Fibroblast of the conjunctiva (primary cell): ENCODE results near the gene CCDC12.

ENCODE experiments used
- DNase-seq: peaks from one replicate; pipeline ENCODE4 v3.0.0-alpha.2; 2010; ENCODE audit warnings: low read depth

CCDC12 gene

DNA sequence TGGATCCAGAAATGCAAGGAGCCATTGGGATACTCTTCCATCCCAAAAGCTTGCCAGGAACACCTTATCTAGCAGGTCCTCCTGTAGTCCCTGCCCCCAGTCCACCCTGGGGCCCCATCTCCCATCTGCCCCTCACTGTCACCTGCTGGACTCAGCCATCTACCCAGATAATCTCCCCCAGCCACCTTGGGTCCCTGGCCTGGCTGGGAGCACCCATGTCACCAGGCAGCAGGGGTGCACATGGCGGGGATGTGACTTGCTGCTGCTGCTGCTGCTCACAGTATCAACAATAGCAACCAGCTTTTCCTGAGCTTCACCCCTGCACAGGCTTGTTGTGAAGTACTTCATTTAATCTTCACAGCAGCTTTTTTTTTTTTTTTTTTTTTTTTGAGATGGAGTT lies 86.4 kb downstream of the CCDC12 start:
- no peak for DNase-seq

DNA sequence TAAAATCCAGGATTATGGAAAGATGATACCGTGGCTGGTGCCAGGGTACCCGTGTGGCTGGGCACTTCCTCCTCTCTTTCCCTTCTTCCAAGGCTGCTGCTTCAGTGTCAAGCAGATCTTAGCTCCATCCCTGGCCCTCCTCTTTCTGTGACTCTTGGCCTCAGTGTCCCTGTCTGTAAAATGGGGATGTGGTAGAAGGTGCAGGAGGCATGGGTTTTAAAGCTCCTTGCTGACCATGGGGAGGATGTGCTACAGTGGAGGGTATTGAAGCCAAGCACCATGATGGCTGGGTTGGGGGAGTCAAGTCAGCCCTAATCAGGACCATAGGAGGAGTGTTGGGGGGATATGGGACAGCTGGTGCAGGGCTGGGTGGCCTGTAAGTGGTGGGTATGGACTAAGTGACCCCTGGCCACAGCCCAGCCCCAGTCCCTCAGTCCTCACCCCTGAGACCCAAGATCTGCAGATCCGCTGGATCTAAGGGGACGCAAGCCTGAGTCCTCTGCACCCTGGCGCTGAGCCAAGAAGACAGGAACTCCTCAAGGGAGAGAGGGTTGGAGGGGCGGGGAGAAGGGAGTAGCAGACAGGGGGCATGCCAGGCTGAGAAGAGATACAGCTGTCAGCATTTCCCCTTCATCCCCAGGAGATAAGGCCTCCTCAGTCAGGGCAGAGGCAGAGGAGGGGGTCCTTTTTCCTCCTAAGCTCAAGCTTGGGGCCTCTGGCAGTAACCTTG lies 87.0 kb downstream of the CCDC12 start:
- DNase-seq: no peak

GRCh38 chr3:46888705-46889104 lies 87.8 kb downstream of the CCDC12 start:
- DNase-seq: no peak

- DNase-seq: no peak
These were observed 88.5 kb downstream of the CCDC12 start for GRCh38 chr3:46887980-46888494.

- no peak for DNase-seq
These were observed 90.9 kb downstream of the CCDC12 start for GRCh38 chr3:46885612-46886011.

- no peak for DNase-seq
These were observed 91.6 kb downstream of the CCDC12 start for GRCh38 chr3:46884929-46885328.

GRCh38 chr3:46884427-46884826 lies 92.1 kb downstream of the CCDC12 start:
- no peak for DNase-seq

DNA sequence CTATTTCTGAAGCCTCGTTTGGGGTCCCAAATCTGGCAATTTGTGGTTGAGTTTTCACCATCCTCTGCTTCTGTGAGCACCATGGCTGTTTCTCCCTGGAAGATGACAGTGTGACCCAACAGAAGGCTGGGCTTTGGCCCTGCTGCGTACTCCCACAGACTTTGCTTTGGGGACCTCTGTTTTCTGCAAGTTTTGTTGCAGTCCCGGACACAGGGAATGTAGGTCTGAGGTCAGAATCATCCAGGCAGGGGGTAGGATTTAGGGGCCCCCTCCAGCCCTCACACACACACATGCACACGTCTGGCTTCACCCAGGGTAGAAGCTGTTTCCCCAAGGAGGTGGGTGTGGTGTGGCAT lies 92.7 kb downstream of the CCDC12 start:
- DNase-seq: no peak

- no peak for DNase-seq
These were observed 93.3 kb downstream of the CCDC12 start for GRCh38 chr3:46883054-46883829.

- DNase-seq: no peak
These were observed 94.0 kb downstream of the CCDC12 start for GRCh38 chr3:46882377-46883053.

GRCh38 chr3:46881596-46882376 lies 94.8 kb downstream of the CCDC12 start:
- no peak for DNase-seq

DNA sequence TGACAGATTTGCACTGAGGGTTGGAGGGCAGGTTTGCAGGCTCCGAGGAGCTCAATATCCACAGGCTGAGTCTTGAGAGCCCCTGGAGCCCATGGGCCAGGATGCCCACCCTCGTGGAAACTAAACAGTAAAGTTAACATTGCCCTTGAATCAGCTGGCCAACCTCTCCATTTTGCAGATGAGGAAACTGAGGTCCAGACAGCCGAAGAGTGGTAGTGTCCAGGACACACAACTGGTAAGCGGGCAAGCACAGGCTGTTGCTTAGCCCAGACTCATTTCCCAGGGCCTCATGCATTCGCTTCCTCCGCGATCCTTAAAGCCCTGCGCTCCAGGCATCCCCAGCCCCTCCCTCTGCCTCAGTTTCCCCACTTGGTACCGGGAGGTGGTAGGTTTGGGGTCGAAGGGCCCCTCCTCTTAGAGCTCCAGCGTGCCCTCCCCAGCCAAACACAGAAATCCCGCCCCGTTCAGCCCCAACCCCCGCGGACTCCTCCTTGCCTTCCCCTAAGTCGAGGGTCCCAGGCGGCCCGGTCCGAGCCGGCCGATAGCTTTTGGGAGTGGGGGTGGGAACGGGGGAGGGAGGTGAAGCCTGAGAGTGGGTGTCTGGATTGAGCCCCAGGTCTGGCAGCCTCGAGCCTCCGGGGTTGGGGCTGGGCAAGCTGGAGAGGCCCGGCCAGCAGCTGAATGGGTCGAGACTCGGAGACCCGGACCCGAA lies 95.5 kb downstream of the CCDC12 start:
- no peak for DNase-seq

DNA sequence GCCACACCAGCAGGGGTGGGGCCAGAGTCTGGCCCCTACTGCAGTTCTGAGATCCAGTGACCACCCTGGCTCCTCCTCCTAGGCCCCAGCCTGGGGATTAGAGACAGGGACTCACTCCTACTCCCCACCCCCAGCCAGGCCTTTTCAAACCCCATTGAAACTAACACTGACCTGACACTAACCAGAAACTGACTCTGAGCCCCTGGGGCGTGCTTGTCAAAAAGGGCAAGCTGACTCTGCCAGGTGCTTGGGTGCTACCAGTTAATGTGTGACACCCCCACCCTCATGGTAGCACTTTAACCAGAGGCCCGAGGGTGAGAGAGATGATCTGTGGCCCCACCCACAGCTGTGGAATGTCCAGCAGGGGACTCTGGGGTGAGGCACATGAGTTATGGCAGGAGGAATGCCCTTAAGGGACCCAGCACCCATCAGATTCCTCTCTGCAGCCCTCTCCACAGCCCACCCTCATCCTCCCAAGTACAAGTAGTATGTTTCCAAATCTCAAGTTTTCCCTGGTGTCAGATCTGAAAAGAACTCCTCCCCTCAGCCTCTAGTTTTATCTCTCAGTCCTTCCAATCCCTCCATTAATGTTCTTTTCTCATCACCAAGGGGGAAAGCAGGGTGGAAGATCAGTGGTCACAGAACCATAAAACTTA lies 97.6 kb downstream of the CCDC12 start:
- DNase-seq: no peak

DNA sequence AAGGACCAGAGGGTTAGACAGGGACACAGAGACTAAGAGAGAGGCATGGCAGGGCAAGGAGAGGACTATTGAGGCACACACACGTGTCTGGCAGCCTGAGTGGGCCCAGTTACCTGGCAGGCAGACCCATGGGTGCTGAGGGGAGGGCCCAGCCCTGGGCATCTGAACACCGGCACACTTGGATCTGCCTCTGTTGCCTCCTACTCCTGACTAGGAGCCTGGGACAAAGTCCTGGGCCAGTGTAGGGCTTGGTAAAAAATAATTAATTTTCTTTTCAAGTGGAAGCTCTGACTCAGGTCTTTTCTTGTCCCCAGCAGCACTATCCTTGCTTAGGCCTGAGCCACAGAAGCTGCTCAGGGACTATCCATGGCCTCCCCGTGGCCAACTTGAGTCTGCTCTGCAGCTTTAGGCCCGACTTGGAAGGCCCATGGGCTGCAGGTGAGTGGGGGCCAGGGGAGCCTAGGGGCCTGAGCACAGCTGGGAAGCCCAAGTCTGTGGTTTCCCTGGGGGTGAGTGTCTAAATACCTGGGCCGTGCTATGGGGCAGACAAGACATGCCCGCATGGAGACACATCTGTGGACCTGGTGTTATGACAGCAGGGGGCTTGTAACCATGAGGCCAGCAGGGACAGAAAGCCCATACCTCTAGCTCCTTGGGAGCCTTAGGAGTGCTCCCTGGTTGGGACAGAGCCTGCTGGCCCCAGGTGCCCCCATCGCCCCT lies 99.0 kb downstream of the CCDC12 start, which contains the start of gene PTH1R:
Gene PTH1R, plus strand, starts transcription at position 316 of the 720 bp plus-strand sequence. CDS start 5,839 bp downstream, outside the sequence.
- DNase-seq: no peak

GRCh38 chr3:46876313-46877300 lies 99.9 kb downstream of the CCDC12 start:
- no peak for DNase-seq

DNA sequence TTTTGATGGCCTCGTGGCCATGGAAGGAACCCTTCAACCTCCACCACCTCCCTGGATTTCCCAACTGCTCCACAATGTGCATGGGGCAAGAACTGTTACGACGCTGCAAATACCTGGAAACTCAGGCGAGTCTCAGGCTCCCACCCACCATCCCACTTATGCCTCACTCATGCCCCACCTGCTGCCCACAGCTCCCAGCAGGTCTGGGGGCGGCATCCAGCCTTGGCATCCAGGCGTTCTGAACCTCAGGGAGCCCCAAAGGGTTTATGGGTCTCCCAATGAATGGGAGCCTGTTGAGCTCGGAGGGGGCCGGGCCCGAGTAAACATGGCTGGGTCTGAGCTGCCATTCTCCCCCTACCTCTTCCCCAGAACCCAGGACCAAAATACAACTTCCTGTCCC lies 101.0 kb downstream of the CCDC12 start:
- DNase-seq: no peak

DNA sequence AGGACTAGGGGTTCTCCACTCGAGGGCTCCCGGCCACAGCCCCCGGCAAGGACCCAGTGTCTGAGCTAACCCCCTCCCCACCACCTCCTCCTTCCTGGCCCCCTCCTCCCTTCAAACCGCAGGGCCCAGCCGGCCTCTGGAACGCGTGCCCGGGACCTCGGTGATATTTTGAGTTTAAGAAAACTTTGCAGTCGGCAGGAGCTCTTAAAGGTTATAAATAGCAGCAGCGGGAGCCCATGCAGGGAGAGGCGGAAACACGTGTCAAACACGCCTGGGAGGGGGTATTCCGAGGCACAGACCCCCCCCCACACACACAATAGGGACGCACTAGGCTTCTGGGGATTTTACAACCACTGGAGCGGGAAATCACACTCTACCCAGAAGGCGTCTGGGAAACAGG lies 102.1 kb downstream of the CCDC12 start:
- no peak for DNase-seq

- DNase-seq: no peak
These were observed 103.0 kb downstream of the CCDC12 start for GRCh38 chr3:46873521-46873920.
